Activated CD4-positive, alpha-beta T cell treated with anti-CD3 and anti-CD28 coated beads, Interleukin-2, amount 50 U/mL, for 48 hours (primary cell): ENCODE measurements around the gene HSF2.

Experiments used
- DNase-seq, 2 experiments: peaks; one replicate each; pipeline ENCODE4 v3.0.0-alpha.2; 2020

HSF2 gene, protein sequence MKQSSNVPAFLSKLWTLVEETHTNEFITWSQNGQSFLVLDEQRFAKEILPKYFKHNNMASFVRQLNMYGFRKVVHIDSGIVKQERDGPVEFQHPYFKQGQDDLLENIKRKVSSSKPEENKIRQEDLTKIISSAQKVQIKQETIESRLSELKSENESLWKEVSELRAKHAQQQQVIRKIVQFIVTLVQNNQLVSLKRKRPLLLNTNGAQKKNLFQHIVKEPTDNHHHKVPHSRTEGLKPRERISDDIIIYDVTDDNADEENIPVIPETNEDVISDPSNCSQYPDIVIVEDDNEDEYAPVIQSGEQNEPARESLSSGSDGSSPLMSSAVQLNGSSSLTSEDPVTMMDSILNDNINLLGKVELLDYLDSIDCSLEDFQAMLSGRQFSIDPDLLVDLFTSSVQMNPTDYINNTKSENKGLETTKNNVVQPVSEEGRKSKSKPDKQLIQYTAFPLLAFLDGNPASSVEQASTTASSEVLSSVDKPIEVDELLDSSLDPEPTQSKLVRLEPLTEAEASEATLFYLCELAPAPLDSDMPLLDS

GRCh38 chr6:122399348-122400120 is at the start of gene HSF2:
TSS of gene HSF2 (plus strand) at chr6:122399652. CDS start at chr6:122399738, 86 bp downstream.
- DNase-seq = peak; percentile 91 to 94

GRCh38 chr6:122352981-122353664 is 46.3 kb upstream of the HSF2 start:
- DNase-seq = no peak

DNA sequence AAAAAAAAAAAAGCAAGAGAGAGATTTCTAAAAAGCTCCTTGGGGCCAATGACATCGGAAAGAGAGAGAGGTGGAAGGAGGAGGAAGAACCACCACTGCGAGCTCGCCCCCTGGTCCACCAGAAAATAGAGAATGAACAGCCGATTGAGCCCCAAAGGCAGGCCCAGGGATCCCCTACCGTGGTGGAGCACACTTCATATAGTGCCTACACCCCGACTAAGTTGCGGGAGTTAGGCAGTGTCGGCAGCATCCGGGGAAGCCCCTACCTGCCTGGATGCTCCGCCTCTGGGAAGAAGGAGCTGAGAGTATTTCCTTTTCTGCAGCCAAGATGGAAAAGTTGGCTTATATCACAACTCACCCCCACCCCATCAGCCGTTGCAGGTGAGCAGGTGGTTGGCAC is 38.6 kb upstream of the HSF2 start:
- no peak for DNase-seq

DNA sequence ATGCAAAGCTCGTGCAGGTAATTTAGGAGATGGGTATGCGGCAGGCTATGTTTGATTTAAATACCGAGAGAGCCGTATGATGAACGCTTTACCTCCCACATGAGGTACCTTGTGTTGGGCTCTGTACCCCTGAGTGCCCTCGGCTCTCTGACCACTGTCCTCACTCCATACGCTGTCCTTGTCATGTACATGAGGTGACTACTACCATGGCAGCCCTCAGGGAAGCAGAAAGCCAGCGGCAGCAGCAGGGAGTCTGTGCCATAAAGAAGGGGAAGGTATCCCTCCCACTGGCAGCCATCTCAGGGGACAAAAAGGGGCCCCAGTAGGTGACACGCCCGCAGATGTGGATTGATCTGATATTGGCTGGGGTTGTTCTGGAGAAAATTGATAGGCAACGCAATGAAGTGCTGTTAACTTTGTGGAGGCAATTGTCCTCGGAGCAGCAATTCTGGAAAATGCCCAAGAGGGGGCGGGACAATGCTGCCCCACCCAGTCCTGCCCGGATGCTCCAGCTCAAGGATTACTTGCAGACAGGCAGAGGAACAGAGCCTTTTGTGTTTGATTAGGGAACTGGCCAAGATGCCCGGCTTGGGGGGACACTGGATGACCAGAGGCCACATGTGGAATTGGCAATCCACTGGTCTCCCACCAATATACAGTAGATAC is 38.0 kb upstream of the HSF2 start:
- no peak for DNase-seq

DNA sequence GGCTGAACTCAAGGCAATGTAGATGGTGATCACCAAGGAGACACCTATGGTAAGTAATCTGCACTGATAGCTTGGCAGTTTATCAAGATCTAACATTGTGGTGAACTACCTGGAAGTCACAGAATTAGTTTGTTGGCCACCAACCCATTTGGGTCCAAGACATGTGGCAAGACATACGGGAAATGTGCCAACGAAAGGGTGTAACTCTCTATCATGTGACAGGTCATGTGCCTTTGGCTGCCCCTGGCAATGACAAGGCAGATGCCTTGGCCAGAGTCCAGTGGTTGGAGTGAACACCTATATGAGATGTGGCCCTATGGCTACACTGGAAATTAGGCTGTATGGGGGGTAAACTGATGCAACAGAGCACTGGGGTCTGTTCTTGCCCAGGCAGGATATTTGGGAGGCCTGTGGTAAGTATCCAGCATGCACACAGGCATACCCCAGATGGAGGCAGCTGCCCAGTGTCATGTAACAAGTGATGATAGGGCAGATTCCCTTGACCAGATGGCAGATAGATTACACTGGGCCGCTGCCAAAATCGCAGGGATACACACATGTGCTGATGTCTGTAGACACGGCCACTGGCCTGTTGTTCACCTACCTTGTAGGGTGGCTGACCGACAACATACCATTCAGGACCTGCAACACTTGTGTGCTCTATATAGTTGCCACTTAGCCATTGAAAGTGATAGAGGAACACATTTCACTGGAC is 35.5 kb upstream of the HSF2 start:
- no peak for DNase-seq

DNA sequence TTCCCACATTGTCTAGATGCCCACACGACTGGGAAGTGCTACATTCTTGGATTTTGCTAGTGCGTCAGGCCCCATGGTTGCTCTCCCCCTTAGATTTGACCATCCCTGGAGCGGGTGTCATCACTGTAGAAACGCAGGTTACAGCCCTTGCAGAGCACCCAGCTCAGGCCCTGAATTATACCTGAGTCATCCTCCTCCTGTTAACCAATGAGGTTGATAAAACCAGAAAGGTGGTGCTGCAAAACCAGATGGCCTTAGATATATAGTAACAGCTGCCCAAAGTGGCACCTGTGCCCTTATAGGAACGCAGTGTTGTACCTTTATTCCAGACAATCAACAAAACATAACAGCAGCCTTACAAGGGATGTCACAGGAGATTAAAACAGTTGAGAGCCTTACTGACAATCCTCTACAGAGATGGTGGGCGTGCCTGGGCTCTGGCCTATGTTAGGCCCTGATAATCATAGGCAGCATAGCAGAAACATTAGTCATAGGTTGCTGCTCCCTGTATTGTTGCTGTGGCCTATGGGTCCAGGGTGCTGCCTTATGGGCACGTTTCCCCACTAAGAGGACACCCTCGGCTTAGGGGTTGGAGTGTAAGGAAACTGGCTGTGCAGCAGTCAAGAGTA is 33.6 kb upstream of the HSF2 start:
- no peak for DNase-seq

- DNase-seq = no peak
Observed at GRCh38 chr6:122367171-122367570, 32.3 kb upstream of the HSF2 start.

- DNase-seq = no peak
Observed at GRCh38 chr6:122369536-122369935, 29.9 kb upstream of the HSF2 start.

- DNase-seq = no peak
Observed at GRCh38 chr6:122372647-122373046, 26.8 kb upstream of the HSF2 start.

DNA sequence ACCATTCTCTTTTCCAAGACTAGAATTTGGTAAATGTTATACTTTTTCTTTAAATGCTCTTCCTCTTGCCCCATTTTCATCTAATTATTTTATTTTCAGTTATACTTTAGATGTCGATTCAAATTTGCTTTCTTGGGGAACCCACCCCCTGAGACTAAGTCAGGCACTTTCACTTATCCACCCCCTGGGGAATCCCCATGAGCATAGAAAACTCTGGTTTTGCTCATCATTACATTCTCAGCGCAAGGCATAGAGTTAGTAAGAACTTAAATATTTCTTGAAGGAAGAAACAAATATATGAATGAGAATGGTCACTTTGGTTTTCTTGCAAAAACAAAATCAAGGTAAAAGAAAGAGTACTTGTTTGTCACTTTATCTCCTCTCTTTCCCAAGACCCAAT is 25.1 kb upstream of the HSF2 start:
- no peak for DNase-seq

DNA sequence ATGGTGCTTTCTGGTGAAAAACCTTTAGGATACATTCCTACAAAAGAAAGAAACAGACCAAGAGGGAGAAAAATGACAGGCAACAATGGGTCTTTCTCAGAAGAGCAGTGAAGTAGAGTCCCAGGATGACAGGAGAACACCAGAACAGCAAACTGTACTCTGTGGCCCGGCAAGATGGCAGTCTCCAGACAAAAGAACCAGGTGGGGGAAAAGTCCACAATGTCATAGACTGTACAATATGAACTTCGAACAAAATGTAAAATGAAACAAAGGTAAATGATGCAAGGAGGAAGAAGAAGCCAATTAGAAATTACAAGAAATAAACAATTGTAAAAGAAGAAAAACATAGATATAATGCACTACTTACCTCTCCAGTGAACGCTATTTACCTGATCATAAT is 23.2 kb upstream of the HSF2 start:
- no peak for DNase-seq

GRCh38 chr6:122381494-122382265 is 17.8 kb upstream of the HSF2 start:
- DNase-seq = peak; percentile 55 to 63

DNA sequence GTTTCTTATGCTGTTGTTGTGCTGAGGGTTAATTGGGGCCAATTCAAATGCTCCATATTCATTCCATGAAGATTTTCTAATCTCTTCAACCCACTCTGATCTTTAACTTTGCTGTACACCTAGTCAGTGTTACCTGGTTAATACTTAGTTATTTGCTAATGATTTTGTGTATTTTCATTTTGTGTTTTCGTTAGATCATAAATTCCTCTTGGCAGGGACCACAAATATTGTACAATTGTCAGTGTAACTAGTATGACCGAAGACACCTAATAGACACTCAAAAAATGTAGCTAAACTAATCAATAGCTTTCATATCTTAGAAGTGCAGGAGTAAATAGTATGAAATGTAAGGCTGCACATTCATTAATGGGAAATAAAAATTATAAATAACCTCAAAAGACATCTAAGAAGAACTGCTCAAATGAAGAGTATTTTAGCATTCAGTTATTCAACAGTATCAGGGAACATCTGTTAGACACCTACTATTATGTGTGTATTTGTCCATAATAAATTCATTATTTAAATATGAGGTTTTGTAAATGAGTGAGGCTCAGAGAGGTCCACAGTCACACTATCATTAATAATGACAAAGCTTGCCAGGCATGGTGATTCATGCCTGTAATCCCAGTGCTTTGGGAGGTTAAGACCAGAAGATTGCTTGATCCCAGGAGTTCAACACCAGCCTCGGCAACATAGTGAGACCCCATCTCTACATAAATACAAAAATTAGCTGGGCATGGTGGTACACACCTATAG is 13.4 kb upstream of the HSF2 start:
- no peak for DNase-seq

DNA sequence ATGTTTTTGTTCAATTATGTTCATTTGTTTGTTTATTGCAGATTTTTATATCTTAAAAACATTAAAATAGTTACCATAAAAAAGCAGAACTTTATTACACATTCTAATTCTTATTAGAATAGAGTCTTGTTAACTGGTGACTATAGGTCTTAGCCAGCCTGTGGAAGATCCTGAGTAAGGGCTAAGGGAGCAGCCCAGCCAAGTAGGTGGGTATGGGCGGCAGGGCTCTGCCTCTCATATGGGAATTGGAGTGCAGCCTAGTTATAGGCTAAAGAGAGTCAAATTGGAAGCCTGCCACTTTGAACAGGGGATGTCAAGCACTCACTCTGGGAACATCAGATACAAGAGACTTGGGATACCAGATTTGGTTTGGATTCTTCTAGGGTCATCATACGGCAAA is 10.5 kb upstream of the HSF2 start:
- no peak for DNase-seq

- DNase-seq = no peak
Observed at GRCh38 chr6:122389704-122390372, 9.6 kb upstream of the HSF2 start.

- no peak for DNase-seq
Observed at GRCh38 chr6:122392564-122393350, 6.7 kb upstream of the HSF2 start.

DNA sequence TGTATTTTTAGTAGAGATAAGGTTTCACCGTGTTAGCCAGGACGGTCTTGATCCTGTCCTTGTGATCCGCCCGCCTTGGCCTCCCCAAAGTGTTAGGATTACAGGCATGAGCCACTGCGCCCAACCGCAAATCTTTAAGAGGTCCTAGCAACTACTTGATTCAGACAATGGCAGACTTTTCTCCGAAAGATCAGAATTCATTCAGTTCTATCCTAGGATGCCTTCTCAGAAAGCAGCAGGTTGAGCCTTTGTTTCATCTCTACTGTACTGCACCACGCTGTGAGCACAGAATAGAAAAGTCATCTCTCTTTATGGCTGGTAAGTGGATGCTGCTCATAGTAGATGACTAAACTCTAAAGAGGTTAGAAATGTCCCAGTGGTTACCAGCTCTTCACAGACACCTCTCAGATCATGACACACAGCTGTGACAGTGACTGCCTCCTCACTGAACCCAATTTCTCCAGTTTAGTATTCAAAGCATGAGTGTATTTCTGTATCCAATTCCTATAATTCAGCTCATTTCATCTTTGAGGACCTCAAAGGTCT is 6.0 kb upstream of the HSF2 start:
- DNase-seq = peak; percentile 9 to 11

DNA sequence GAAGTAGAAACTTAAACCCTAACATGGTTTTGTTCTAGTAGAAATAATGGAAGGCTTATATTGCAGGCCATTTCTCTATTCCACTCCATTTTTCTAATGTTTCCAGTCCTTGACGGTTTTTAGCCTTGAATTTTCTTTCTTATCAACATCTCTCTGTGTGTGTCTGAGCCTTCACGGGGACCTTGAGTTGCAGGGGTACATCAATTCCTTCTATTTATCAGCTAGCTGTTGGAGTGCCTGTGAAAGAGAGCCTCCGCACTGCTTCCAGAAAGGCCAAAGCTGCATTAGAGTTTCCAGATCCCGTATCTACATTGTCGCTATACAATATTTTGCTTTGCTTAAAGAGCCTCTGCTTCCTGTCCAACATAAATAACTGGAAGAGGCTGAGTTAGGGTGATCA is 5.4 kb upstream of the HSF2 start:
- no peak for DNase-seq

- no peak for DNase-seq
Observed at GRCh38 chr6:122399055-122399347, 451 bp upstream of the HSF2 start.
